HL-60 (cell line): ENCODE measurements around the gene CNTN5.

ENCODE experiments used
- DNase-seq, 2 experiments: peaks; one replicate each; pipeline ENCODE4 v3.0.0-alpha.2; 2010 to 2020; ENCODE audit warnings: low read depth in 1 of 2, low spot score in 1 of 2
- H3K27ac ChIP-seq: fragments of 250-450 bp; sonication (Bioruptor Pico); replicated peaks from 2 replicates; pipeline ENCODE4 v1.5.1; 2020; ENCODE audit warnings: mild to moderate bottlenecking, moderate library complexity
- H3K27me3 ChIP-seq: fragments of 250-450 bp; sonication (Bioruptor Pico); 2 replicates; pipeline ENCODE4 v1.5.1; 2021; ENCODE audit warnings: mild to moderate bottlenecking, moderate library complexity; ENCODE audit not compliant: insufficient read depth, poor library complexity, severe bottlenecking
- H3K4me3 ChIP-seq: replicated peaks from 2 replicates; pipeline ENCODE4 v1.5.1; 2011; ENCODE audit warnings: mild to moderate bottlenecking, control low read depth, low read length; ENCODE audit not compliant: insufficient read depth
- GABPA ChIP-seq: IDR thresholded peaks from 2 replicates; pipeline ENCODE4 v1.6.1; 2012; ENCODE audit warnings: low read depth
- POLR2AphosphoS5 ChIP-seq: IDR thresholded peaks from 2 replicates; pipeline ENCODE4 v1.6.1; 2012; ENCODE audit warnings: low read depth
- SPI1 ChIP-seq: IDR thresholded peaks from 2 replicates; pipeline ENCODE4 v1.6.1; 2012; ENCODE audit warnings: low read depth, mild to moderate bottlenecking, borderline replicate concordance
- TF ChIP-seq, protein P1 (sequence below): IDR thresholded peaks from one replicate; pipeline ENCODE4 v1.5.1; 2011; ENCODE audit warnings: low read length, control low read depth, inconsistent platforms; ENCODE audit not compliant: insufficient read depth
- TF ChIP-seq, protein P2 (sequence below): IDR thresholded peaks from 2 replicates; pipeline ENCODE4 v1.6.1; 2012; ENCODE audit warnings: low read depth; ENCODE audit not compliant: insufficient replicate concordance

The CNTN5 gene

DNA sequence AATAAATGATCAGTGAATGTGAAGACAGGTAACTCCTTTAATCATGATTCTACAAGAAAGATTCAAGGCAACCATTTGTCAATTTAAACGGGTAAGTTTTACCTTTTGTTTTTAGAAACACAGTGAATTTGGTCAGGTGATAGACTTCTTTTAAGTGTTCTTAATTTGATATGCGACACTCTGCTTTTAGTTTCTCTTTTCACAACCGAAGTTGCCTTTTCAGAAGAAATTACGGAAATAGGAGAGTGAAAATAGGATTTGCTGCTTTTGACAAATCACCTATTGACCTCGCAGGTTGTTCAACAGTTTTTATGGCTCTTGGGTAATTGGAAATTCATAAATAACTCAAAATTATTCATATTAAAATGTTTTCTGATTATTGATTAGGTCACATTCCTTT lies 142.1 kb downstream of the CNTN5 start:
- Histone ChIP-seq H3K27me3 (no peaks in the 10 kb centered on the region), H3K27ac (no peak overlapping the region), H3K4me3 (no peak overlapping the region)
- no peak for TF ChIP-seq POLR2AphosphoS5
- TF ChIP-seq, protein P1, sequence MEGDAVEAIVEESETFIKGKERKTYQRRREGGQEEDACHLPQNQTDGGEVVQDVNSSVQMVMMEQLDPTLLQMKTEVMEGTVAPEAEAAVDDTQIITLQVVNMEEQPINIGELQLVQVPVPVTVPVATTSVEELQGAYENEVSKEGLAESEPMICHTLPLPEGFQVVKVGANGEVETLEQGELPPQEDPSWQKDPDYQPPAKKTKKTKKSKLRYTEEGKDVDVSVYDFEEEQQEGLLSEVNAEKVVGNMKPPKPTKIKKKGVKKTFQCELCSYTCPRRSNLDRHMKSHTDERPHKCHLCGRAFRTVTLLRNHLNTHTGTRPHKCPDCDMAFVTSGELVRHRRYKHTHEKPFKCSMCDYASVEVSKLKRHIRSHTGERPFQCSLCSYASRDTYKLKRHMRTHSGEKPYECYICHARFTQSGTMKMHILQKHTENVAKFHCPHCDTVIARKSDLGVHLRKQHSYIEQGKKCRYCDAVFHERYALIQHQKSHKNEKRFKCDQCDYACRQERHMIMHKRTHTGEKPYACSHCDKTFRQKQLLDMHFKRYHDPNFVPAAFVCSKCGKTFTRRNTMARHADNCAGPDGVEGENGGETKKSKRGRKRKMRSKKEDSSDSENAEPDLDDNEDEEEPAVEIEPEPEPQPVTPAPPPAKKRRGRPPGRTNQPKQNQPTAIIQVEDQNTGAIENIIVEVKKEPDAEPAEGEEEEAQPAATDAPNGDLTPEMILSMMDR = no peak
- TF ChIP-seq, protein P2, sequence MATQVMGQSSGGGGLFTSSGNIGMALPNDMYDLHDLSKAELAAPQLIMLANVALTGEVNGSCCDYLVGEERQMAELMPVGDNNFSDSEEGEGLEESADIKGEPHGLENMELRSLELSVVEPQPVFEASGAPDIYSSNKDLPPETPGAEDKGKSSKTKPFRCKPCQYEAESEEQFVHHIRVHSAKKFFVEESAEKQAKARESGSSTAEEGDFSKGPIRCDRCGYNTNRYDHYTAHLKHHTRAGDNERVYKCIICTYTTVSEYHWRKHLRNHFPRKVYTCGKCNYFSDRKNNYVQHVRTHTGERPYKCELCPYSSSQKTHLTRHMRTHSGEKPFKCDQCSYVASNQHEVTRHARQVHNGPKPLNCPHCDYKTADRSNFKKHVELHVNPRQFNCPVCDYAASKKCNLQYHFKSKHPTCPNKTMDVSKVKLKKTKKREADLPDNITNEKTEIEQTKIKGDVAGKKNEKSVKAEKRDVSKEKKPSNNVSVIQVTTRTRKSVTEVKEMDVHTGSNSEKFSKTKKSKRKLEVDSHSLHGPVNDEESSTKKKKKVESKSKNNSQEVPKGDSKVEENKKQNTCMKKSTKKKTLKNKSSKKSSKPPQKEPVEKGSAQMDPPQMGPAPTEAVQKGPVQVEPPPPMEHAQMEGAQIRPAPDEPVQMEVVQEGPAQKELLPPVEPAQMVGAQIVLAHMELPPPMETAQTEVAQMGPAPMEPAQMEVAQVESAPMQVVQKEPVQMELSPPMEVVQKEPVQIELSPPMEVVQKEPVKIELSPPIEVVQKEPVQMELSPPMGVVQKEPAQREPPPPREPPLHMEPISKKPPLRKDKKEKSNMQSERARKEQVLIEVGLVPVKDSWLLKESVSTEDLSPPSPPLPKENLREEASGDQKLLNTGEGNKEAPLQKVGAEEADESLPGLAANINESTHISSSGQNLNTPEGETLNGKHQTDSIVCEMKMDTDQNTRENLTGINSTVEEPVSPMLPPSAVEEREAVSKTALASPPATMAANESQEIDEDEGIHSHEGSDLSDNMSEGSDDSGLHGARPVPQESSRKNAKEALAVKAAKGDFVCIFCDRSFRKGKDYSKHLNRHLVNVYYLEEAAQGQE = no peak
- TF ChIP-seq SPI1 = no peak
- no peak for TF ChIP-seq GABPA
- DNase-seq = no peak

DNA sequence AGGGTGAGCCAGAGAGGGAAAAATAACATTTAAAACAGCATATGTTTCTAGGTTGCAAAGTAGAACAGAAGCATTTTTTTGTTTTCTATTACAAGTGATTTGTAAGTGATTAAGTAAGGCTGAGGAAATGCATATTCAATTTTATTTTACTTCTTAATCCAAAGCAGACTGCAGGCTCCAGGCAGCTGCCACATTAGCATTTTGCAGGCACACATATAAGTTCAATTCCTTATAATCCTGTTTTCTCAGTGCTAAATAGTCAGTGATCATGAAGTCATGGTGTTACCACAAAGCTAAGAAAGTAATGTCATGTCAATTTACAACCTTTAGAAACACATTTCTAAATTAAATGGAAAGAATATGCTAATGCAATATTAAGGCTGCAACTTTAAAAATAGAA lies 149.8 kb downstream of the CNTN5 start:
- TF ChIP-seq, protein P2 = no peak
- TF ChIP-seq GABPA (no peak), POLR2AphosphoS5 (no peak), SPI1 (no peak)
- TF ChIP-seq, protein P1 = no peak
- DNase-seq = no peak
- H3K27ac ChIP-seq = no peak overlapping the region
- no peak overlapping the region for H3K4me3 ChIP-seq
- no peaks in the 10 kb centered on the region for H3K27me3 ChIP-seq

DNA sequence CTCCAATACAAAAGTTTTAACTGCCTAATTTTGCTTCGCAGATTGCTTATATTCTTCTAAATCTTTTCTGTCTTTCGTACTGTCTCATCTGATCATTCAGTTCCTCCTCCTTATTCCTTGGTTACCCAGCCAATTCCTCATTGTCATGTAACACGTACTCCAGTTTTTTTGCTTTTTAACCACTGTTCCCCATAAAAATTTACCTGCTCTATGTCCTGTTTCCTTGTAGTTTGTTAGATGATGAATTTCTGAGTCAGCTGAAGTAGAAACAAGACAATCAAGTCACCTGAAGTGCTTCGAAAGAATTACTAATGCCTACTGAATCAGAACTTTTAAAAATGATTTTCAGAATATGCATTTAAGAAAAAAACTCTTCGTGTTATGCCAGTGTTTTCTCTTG lies 150.6 kb downstream of the CNTN5 start:
- no peak for DNase-seq
- Histone ChIP-seq H3K27me3 (no peaks in the 10 kb centered on the region), H3K4me3 (no peak overlapping the region), H3K27ac (no peak overlapping the region)
- no peak for TF ChIP-seq POLR2AphosphoS5
- no peak for TF ChIP-seq GABPA
- TF ChIP-seq, protein P1 = no peak
- TF ChIP-seq SPI1 = no peak
- TF ChIP-seq, protein P2 = no peak
